ENCODE data around the gene MED16. TPM values are rescaled to one million over a fixed set of nuclear protein-coding genes. Genes with fewer than 3 reads are reported as not detected.
A peak's percentile ranks its signal among the peaks of the same experiment; 100 is the strongest.

Gene MED16
- total RNA-seq, 4 donors from 2014 or later = 45.1 to 63.9 (median 57.0) TPM

GRCh38 chr19:875265-875879 lies 17.6 kb downstream of the MED16 start:
- Histone ChIP-seq H3K9me3 (no peaks in the 10 kb centered on the region), H3K4me1 (peaks cover 37% of the 10 kb centered on the region), H3K36me3 (peaks cover 69% of the 10 kb centered on the region), H3K27me3 (no peaks in the 10 kb centered on the region), H3K4me3 (no peak overlapping the region), H3K27ac (no peak overlapping the region)
- no peak for DNase-seq (ENCODE audit: low spot score in 2 of 2)
- WGBS = 96% methylated on average over 21 of the region's 28 CpGs
- TF ChIP-seq POLR2A (IDR thresholded peaks at IDR 0.05) (no peak), POLR2AphosphoS5 (IDR thresholded peaks at IDR 0.05) (no peak), EP300 (IDR thresholded peaks at IDR 0.05) (no peak)
- TF ChIP-seq, protein P1, sequence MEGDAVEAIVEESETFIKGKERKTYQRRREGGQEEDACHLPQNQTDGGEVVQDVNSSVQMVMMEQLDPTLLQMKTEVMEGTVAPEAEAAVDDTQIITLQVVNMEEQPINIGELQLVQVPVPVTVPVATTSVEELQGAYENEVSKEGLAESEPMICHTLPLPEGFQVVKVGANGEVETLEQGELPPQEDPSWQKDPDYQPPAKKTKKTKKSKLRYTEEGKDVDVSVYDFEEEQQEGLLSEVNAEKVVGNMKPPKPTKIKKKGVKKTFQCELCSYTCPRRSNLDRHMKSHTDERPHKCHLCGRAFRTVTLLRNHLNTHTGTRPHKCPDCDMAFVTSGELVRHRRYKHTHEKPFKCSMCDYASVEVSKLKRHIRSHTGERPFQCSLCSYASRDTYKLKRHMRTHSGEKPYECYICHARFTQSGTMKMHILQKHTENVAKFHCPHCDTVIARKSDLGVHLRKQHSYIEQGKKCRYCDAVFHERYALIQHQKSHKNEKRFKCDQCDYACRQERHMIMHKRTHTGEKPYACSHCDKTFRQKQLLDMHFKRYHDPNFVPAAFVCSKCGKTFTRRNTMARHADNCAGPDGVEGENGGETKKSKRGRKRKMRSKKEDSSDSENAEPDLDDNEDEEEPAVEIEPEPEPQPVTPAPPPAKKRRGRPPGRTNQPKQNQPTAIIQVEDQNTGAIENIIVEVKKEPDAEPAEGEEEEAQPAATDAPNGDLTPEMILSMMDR (IDR thresholded peaks at IDR 0.05) = no peak

- Histone ChIP-seq H3K27me3 (no peaks in the 10 kb centered on the region), H3K4me3 (no peak overlapping the region), H3K36me3 (peaks cover 66% of the 10 kb centered on the region), H3K27ac (no peak overlapping the region), H3K4me1 (peaks cover 52% of the 10 kb centered on the region), H3K9me3 (no peaks in the 10 kb centered on the region)
- no peak for DNase-seq (ENCODE audit: low spot score in 2 of 2)
- WGBS = 96% methylated on average over 14 of the region's 22 CpGs
- TF ChIP-seq, protein P1 (IDR thresholded peaks at IDR 0.05) = no peak
- TF ChIP-seq POLR2AphosphoS5 (IDR thresholded peaks at IDR 0.05) (no peak), EP300 (IDR thresholded peaks at IDR 0.05) (no peak), POLR2A (IDR thresholded peaks at IDR 0.05) (no peak)
Measured at GRCh38 chr19:873561-874041, 19.4 kb downstream of the MED16 start.

- no peaks in the 10 kb centered on the region for H3K27me3 ChIP-seq
- no peak for TF ChIP-seq POLR2A (IDR thresholded peaks at IDR 0.05)
- TF ChIP-seq POLR2AphosphoS5 (IDR thresholded peaks at IDR 0.05) = no peak
- TF ChIP-seq, protein P1 (IDR thresholded peaks at IDR 0.05) = no peak
- no peak for TF ChIP-seq EP300 (IDR thresholded peaks at IDR 0.05)
- no peak for DNase-seq (ENCODE audit: low spot score in 2 of 2)
- H3K4me3 ChIP-seq = no peak overlapping the region
- 90% methylated on average over 2 of the region's 13 CpGs for WGBS
- peaks cover 57% of the 10 kb centered on the region for H3K4me1 ChIP-seq
- H3K36me3 ChIP-seq = peaks cover 70% of the 10 kb centered on the region
- H3K27ac ChIP-seq = no peak overlapping the region
- no peaks in the 10 kb centered on the region for H3K9me3 ChIP-seq
Measured at GRCh38 chr19:873084-873483, 19.9 kb downstream of the MED16 start.

DNA sequence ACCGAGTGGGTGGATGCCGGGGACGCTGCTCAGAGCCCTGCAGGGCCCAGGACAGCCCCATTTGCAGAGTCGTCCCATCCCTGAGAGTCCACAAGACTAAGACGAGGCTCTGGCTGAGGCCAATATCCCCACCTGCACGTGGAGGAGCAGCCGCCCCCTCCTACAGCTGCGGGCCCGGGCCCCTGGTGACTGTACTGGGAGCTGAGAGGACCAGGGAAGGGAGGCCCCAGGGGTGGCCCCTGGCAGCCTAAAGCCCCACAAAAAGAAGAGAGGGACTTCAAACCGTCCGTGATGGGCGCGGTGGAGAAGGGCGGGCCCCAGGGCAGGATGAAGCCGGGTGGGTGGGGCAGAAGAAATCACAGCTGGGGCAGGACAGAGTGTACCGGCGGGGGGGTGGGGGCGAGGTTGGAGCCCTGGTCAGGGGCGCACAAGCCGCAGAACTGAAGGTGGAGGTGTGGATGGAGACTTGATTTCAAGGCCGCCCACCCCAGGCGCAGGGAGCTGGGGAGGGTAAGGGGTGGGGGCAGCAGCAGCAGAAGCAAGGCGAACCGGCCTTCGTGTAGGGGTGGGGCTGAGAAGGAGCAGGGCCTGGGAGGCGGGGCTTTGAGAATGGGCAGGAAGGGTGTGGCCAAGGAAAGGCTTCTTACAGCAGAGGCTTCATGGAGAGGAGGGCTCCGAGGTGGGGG lies 20.6 kb downstream of the MED16 start:
- TF ChIP-seq POLR2A (IDR thresholded peaks at IDR 0.05) (no peak), POLR2AphosphoS5 (IDR thresholded peaks at IDR 0.05) (no peak), EP300 (IDR thresholded peaks at IDR 0.05) (no peak)
- TF ChIP-seq, protein P1 (IDR thresholded peaks at IDR 0.05) = no peak
- peaks cover 56% of the 10 kb centered on the region for H3K4me1 ChIP-seq
- peak overlapping the region; percentile 9 for H3K4me3 ChIP-seq
- no peaks in the 10 kb centered on the region for H3K9me3 ChIP-seq
- H3K27ac ChIP-seq = peak overlapping the region; percentile 59
- no peaks in the 10 kb centered on the region for H3K27me3 ChIP-seq
- DNase-seq (ENCODE audit: low spot score in 2 of 2) = no peak
- WGBS = 35% methylated on average over 25 of the region's 27 CpGs
- H3K36me3 ChIP-seq = peaks cover 76% of the 10 kb centered on the region

Data from suprapubic skin (tissue), 4 donors.